Sigmoid colon (tissue), 7 donors: ENCODE data around the gene CHPT1. TPM values are rescaled to one million over a fixed set of nuclear protein-coding genes. Genes with fewer than 3 reads are reported as not detected.

Experiments
- DNase-seq: peaks from one replicate; pipeline ENCODE4 v3.0.0-alpha.2; 2019
- H3K27ac ChIP-seq, 4 donors: fragments of 200-600 bp; sonication (generic); one replicate each; pipeline ENCODE4 v1.5.1; 2016 to 2019; ENCODE audit warnings: mild to moderate bottlenecking in 1 of 4
- H3K27me3 ChIP-seq, 3 donors: fragments of 200-600 bp; sonication (generic); one replicate each; pipeline ENCODE4 v1.5.1; 2019; ENCODE audit warnings: mild to moderate bottlenecking in 1 of 3
- H3K36me3 ChIP-seq, 4 donors: fragments of 200-600 bp; sonication (generic); one replicate each; pipeline ENCODE4 v1.5.1; 2016 to 2019
- H3K4me1 ChIP-seq, 4 donors: fragments of 200-600 bp; sonication (generic); one replicate each; pipeline ENCODE4 v1.5.1; 2017 to 2019
- H3K4me3 ChIP-seq, 4 donors: fragments of 200-600 bp; sonication (generic); one replicate each; pipeline ENCODE4 v1.5.1; 2017 to 2019; ENCODE audit warnings: mild to moderate bottlenecking in 2 of 4, moderate library complexity in 1 of 4
- H3K9me3 ChIP-seq, 4 donors: fragments of 200-600 bp in 3 of 4; sonication (generic) in 3 of 4; one replicate each; pipeline versions ENCODE4 v1.5.1 to v1.6.1; 2013 to 2019
- EP300 ChIP-seq, 4 donors: sonication (generic); formaldehyde crosslinking; IDR thresholded peaks; one replicate each; pipeline ENCODE4 v1.6.1; 2017; ENCODE audit warnings: antibody characterized with exemption in 4 of 4
- POLR2A ChIP-seq, 2 donors: fragments of 450-650 bp; IDR thresholded peaks; one replicate each; pipeline ENCODE4 v1.6.1; 2016; ENCODE audit warnings: antibody characterized with exemption in 2 of 2, mild to moderate bottlenecking in 2 of 2, moderate library complexity in 2 of 2
- POLR2AphosphoS5 ChIP-seq, 4 donors: sonication (generic); formaldehyde crosslinking; IDR thresholded peaks; one replicate each; pipeline ENCODE4 v1.6.1; 2017; ENCODE audit warnings: antibody characterized with exemption in 4 of 4
- WGBS, 2 donors: extraction: QIAGEN DNeasy Blood & Tissue Kit; methylation state at CpG; one replicate each; pipeline ENCODE4 v1.1.7; 2013; 5-methylcytosine and 5-hydroxymethylcytosine counted together
- intact Hi-C: fragments of 100-400 bp; cut with DNase I; formaldehyde crosslinking; loops from one replicate; pipeline ENCODE4 v1.15.1; 2023
- polyA plus RNA-seq, 3 donors: library from polyadenylated mRNA; stranded (reverse); fragments of 200-250 nt; gene quantifications; one replicate each; pipeline ENCODE4 v1.2.3, GENCODE V29; 2013
- total RNA-seq, 4 donors: library from RNA; depleted of rRNA; stranded (reverse); fragments of >200 nt; gene quantifications; one replicate each; pipeline ENCODE4 v1.1.0, GENCODE V29; 2016
- TF ChIP-seq, protein P1 (sequence below), 4 experiments: fragments of 450-650 bp in 3 of 4; fragments of 200-600 bp in 1 of 4; IDR thresholded peaks; one replicate each; pipeline ENCODE4 v1.5.1; 2016 to 2019; ENCODE audit warnings: antibody characterized with exemption in 4 of 4, mild to moderate bottlenecking in 3 of 4, moderate library complexity in 2 of 4
- donor health status: healthy with polysubstance abuse.
- donor health status: Bipolar disorder and iron deficiency.
- donor health status: healthy.

CHPT1 gene
- total and polyA plus RNA-seq, 7 donors: 49.9 to 118 (median 58.1) TPM

DNA sequence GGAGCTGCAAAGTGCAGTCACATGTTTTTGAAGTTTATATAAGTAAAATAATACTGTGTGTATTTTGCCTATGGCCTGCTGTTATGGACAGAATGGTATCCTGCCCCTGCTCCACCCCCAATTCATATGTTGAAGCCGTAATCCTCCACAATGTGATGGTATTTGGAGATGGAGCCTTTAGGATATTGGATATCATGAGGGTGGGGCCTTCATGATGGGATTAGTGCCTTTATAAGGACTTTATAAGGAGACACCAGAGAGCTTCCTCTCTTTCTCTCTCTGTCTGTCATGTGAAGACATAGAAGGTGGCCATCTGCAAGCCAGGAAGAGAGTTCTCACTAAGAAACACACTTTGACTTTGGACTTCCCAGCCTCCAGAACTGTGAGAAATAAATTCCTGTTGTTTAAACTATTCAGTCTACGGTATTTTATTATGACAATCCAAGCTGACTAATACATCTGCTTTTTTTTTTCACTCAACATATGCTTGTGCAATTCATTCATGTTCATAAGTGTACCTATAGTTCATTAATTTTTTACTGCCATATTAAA lies 3.1 kb upstream of the CHPT1 start:
- no peaks in the 10 kb centered on the region for H3K36me3 ChIP-seq
- WGBS, 2 donors: 70 to 86% methylated on average over 2 of the region's 2 CpGs

DNA sequence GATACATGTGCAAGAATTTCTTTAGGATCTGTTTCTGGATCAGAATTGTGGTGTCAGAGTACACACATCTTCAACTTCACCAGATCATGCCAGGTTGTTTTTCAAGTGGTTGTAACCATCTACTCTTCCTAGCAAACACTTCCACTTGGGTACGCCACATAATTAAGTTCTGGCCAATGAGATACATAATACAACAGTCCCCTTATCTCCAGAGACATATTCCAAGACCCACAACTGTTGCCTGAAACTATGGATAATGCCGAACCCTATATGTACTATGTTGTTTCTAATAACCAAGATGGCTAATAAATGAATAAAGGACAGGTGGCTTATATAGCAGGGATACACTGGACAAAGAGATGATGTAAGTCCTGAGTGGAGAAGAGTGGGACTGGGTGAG lies 2.5 kb upstream of the CHPT1 start:
- DNase-seq: no peak
- no peak overlapping the region for H3K4me3 ChIP-seq
- 95 to 99% methylated on average over 2 of the region's 2 CpGs for WGBS, 2 donors
- H3K27ac ChIP-seq: peak overlapping the region in 2 of 4 donors; percentile 89 to 95
- intact Hi-C loops: loop anchor here (5.0 kb wide), 2 partner anchors 137 to 288 kb away; partner anchors contain the start of genes ARL1 and GNPTAB
- no peak for TF ChIP-seq POLR2AphosphoS5 (IDR thresholded peaks at IDR 0.05)
- TF ChIP-seq, protein P1, sequence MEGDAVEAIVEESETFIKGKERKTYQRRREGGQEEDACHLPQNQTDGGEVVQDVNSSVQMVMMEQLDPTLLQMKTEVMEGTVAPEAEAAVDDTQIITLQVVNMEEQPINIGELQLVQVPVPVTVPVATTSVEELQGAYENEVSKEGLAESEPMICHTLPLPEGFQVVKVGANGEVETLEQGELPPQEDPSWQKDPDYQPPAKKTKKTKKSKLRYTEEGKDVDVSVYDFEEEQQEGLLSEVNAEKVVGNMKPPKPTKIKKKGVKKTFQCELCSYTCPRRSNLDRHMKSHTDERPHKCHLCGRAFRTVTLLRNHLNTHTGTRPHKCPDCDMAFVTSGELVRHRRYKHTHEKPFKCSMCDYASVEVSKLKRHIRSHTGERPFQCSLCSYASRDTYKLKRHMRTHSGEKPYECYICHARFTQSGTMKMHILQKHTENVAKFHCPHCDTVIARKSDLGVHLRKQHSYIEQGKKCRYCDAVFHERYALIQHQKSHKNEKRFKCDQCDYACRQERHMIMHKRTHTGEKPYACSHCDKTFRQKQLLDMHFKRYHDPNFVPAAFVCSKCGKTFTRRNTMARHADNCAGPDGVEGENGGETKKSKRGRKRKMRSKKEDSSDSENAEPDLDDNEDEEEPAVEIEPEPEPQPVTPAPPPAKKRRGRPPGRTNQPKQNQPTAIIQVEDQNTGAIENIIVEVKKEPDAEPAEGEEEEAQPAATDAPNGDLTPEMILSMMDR (IDR thresholded peaks at IDR 0.05): no peak
- TF ChIP-seq EP300 (IDR thresholded peaks at IDR 0.05): no peak
- H3K9me3 ChIP-seq: no peaks in the 10 kb centered on the region
- H3K27me3 ChIP-seq: no peaks in the 10 kb centered on the region
- peaks cover 0 to 31% (median 29%) of the 10 kb centered on the region in 4 donors for H3K4me1 ChIP-seq
- no peaks in the 10 kb centered on the region for H3K36me3 ChIP-seq

More for the DNA sequence above, 3.1 kb upstream of the CHPT1 start:
- H3K27ac ChIP-seq: no peak overlapping the region
- no peaks in the 10 kb centered on the region for H3K9me3 ChIP-seq
- TF ChIP-seq POLR2A (IDR thresholded peaks at IDR 0.05) (no peak), EP300 (IDR thresholded peaks at IDR 0.05) (no peak), POLR2AphosphoS5 (IDR thresholded peaks at IDR 0.05) (no peak)
- TF ChIP-seq, protein P1 (IDR thresholded peaks at IDR 0.05): no peak
- peaks cover 0 to 25% (median 22%) of the 10 kb centered on the region in 4 donors for H3K4me1 ChIP-seq
- intact Hi-C loops: no loop called here
- no peak overlapping the region for H3K4me3 ChIP-seq
- H3K27me3 ChIP-seq: no peaks in the 10 kb centered on the region
- no peak for DNase-seq

DNA sequence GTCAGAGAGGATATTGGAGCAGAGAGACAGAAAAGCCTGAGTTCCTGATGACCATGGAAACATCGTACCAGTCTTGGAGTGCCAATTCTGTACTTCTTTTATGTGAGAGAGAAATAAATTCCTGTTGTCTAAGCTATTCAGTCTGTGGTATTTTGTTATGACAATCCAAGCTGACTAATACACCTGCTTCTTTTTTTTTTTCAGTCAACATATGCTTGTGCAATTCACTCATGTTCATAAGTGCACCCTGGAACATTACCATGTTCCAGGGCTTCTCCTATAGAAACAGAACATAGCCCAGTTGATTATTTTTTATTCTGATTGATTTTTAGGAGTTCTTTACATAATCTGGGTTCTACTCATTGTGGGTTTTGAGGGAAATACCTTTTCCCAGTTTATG lies 1.7 kb upstream of the CHPT1 start:
- 36 to 81% methylated on average over 1 of the region's 1 CpG for WGBS, 2 donors
- TF ChIP-seq POLR2A (IDR thresholded peaks at IDR 0.05): no peak
- Histone ChIP-seq H3K9me3 (no peaks in the 10 kb centered on the region), H3K4me1 (peaks cover 0 to 38% (median 34%) of the 10 kb centered on the region in 4 donors), H3K4me3 (no peak overlapping the region), H3K27ac (peak overlapping the region in 3 of 4 donors; percentile 89 to 96 (median 95)), H3K27me3 (no peaks in the 10 kb centered on the region), H3K36me3 (no peaks in the 10 kb centered on the region)
- DNase-seq: no peak
- intact Hi-C loops: loop anchor here (5.0 kb wide), 2 partner anchors 137 to 288 kb away; partner anchors contain the start of genes ARL1 and GNPTAB

DNA sequence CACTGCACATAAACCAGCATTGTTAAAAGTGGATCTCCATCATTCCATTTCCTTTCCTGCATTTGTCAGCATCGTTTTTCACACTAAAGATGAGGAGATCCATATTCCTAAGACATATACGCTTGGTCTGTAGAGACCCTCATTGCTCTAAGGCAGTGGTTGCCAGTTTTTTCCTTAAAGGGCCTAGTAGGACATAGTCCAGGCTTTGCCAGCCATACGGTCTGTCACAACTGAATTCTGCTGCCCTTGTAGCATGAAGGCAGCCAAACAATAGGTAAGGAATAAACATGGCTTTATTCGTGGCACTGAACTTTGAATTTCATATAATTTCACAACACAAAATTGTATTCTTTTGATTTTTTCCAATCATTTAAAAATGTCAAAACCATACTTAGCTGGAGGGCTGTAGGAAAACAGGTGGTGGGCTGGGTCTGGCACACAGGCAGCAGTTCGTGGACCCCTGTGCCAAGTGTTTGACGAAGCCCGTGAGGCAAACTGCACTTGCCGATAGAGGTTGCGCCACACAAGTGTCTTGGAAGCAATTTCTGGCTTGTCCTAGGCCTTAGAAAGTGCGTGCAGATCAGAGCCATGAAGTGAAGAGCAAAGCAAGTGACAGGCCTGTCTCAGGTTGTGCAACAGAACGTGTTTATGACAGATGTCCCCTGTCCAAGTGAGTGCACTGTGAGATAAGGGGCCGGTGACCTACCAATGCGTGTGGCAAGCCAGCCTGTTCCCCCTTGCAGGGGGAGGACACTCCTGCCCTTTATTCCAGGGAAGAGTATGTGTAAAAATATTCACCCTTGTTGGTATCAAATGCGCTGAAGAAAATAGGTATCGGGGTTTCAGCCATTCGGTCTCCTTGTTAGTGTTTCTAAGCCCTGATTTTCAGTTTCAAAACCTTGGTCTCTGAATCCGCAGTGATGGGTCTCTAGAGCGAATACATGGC lies 916 bp upstream of the CHPT1 start:
- H3K4me1 ChIP-seq: peaks cover 0 to 46% (median 37%) of the 10 kb centered on the region in 4 donors
- WGBS, 2 donors: 12 to 35% methylated on average over 18 of the region's 18 CpGs
- H3K4me3 ChIP-seq: peak overlapping the region; percentile 58 to 94 (median 94)
- H3K27me3 ChIP-seq: no peaks in the 10 kb centered on the region
- H3K27ac ChIP-seq: peak overlapping the region; percentile 89 to 96 (median 95)
- DNase-seq: peak; percentile 81
- peak in 2 of 4 donors; percentile 30 to 36 for TF ChIP-seq POLR2AphosphoS5 (IDR thresholded peaks at IDR 0.05)
- TF ChIP-seq, protein P1 (IDR thresholded peaks at IDR 0.05): no peak
- H3K9me3 ChIP-seq: no peaks in the 10 kb centered on the region
- intact Hi-C loops: loop anchor here (5.0 kb wide), 2 partner anchors 136 to 289 kb away; partner anchors contain the start of genes ARL1 and GNPTAB
- H3K36me3 ChIP-seq: no peaks in the 10 kb centered on the region
